Activated CD4-positive, alpha-beta T cell treated with anti-CD3 and anti-CD28 coated beads for 48 hours (primary cell): ENCODE results near the gene SLAMF7.
"Not testable (repeated sequence)": the region's sequence is repeated elsewhere in the genome, so short reads cannot be mapped to it uniquely, and the experiment has no call there.

Source experiments
- DNase-seq: peaks from one replicate; pipeline ENCODE4 v3.0.0-alpha.2; 2020

Gene SLAMF7

GRCh38 chr1:160721473-160721872 is 17.6 kb upstream of the SLAMF7 start:
- no peak for DNase-seq

GRCh38 chr1:160722726-160723125 is 16.3 kb upstream of the SLAMF7 start:
- no peak for DNase-seq

- no peak for DNase-seq
Measured at GRCh38 chr1:160723332-160723731, 15.7 kb upstream of the SLAMF7 start.

GRCh38 chr1:160724465-160725242 is 14.4 kb upstream of the SLAMF7 start:
- DNase-seq = no peak

- no peak for DNase-seq
Measured at GRCh38 chr1:160726114-160726497, 12.9 kb upstream of the SLAMF7 start.

- peak; percentile 72 for DNase-seq
Measured at GRCh38 chr1:160726498-160727315, 12.3 kb upstream of the SLAMF7 start.

GRCh38 chr1:160727316-160727640 is 11.8 kb upstream of the SLAMF7 start:
- no peak for DNase-seq

GRCh38 chr1:160731564-160731963 is 7.5 kb upstream of the SLAMF7 start:
- not testable (repeated sequence) for DNase-seq

- no peak for DNase-seq
Measured at GRCh38 chr1:160731990-160732389, 7.1 kb upstream of the SLAMF7 start.

- no peak for DNase-seq
Measured at GRCh38 chr1:160733898-160734297, 5.1 kb upstream of the SLAMF7 start.

- DNase-seq = no peak
Measured at GRCh38 chr1:160734301-160734700, 4.7 kb upstream of the SLAMF7 start.

GRCh38 chr1:160738271-160738670 is 776 bp upstream of the SLAMF7 start:
- no peak for DNase-seq

- no peak for DNase-seq
Measured at GRCh38 chr1:160740133-160740688, 1.2 kb downstream of the SLAMF7 start.

GRCh38 chr1:160741092-160741501 is 2.0 kb downstream of the SLAMF7 start:
- DNase-seq = no peak

GRCh38 chr1:160741612-160742348 is 2.7 kb downstream of the SLAMF7 start:
- no peak for DNase-seq

- no peak for DNase-seq
Measured at GRCh38 chr1:160742428-160743127, 3.5 kb downstream of the SLAMF7 start.

- DNase-seq = no peak
Measured at GRCh38 chr1:160743266-160743665, 4.2 kb downstream of the SLAMF7 start.

- no peak for DNase-seq
Measured at GRCh38 chr1:160744199-160744851, 5.3 kb downstream of the SLAMF7 start.

- DNase-seq = no peak
Measured at GRCh38 chr1:160744852-160745520, 5.9 kb downstream of the SLAMF7 start.

- DNase-seq = no peak
Measured at GRCh38 chr1:160745551-160745950, 6.5 kb downstream of the SLAMF7 start.

- no peak for DNase-seq
Measured at GRCh38 chr1:160746836-160747500, 7.9 kb downstream of the SLAMF7 start.
